ENCODE measurements around the gene SPP2.

SPP2 gene

DNA sequence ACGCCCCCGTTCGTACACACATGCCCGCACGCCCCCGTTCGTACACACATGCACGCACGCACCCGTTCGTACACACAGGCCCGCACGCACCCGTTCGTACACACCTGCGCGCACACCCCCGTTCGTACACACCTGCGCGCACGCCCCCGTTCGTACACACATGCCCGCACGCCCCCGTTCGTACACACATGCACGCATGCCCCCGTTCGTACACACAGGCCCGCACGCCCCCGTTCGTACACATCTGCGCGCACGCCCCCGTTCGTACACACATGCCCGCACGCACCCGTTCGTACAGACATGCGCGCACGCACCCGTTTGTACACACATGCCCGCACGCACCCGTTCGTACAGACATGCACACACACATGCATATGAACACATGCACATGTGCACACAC lies 45.7 kb downstream of the SPP2 start:
- DNase-seq = no peak

GRCh38 chr2:234098681-234099080 lies 48.2 kb downstream of the SPP2 start:
- no peak for DNase-seq

DNA sequence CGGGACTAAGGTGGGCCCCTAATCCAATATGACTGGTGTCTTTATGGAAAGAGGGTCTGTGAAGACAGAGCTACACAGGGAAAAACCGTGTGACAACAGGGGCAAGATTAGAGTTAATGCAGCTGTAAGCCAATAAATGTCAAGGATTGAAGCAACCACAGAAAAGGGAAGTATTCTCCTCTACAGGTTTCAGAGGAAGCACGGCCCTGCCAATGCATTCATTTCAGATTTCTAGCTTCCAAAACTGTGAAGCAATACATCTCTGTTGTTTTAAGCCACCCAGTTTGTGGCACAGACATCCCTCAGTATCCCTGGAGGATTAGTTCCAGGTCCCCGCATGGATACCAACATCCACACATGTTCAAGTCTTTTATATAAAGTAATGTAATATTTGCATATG lies 48.8 kb downstream of the SPP2 start:
- DNase-seq = no peak

- DNase-seq = no peak
Observed at GRCh38 chr2:234100686-234101085, 50.2 kb downstream of the SPP2 start.

DNA sequence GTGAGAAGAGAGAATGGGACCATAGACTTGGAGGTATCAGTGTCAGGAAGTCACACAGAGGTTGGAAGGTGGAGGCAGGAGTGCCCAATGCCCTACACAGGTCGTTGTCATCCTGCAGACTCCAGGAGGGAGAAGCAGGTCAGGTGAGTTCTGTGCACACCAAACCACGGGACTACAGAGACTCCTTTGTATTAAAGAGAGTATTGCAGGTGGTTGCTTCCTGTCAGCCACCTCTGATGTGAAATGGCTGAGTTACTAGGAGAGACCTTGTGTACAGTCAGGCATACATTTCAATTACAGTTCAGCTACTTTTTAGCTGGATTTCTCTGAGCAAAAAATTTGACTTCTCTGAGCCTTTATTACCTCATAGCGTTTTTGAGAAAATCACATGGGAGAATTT lies 51.6 kb downstream of the SPP2 start:
- DNase-seq = no peak

GRCh38 chr2:234107861-234108260 lies 57.4 kb downstream of the SPP2 start:
- no peak for DNase-seq

- DNase-seq = no peak
Observed at GRCh38 chr2:234109321-234109720, 58.8 kb downstream of the SPP2 start.

DNA sequence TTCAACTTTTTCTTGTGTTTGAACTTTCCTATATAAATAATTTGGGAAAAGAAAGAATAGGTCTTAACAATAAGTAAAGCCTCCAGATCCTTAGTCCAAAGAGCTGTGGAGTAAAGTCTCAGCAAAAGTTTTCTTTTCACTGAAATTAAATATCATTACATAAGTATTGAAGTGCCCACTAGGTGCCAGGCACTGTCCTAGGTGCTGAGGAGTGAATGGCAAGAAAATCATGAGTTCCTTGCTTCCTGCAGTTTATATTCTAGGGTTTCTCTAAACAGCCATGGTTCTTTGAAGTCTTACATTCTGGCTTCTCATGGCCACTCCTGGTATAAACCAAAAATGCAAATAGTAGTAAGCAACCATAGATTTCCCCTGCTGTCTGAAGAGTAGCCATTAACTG lies 59.7 kb downstream of the SPP2 start:
- no peak for DNase-seq

DNA sequence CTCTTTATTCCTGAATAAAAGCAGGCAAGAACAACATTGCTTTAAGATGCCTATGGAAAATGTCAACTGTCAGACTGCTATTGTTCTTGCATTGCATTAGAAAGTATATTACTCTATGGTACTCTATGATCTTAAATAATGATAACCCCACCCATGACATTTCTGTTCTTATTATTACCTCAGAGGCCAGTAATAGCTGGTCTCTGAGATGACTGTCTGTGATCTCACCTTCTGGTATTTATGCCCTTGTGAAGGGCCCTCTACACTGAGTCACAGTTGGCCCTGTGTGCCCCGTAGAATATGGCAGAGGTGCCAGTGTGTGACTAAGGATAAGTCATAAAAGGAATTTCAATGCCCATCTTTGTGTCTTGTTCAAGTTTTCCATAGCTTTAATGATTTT lies 61.0 kb downstream of the SPP2 start:
- DNase-seq = no peak

- no peak for DNase-seq
Observed at GRCh38 chr2:234116010-234116409, 65.5 kb downstream of the SPP2 start.

- no peak for DNase-seq
Observed at GRCh38 chr2:234121999-234122398, 71.5 kb downstream of the SPP2 start.

- DNase-seq = no peak
Observed at GRCh38 chr2:234125451-234126145, 75.1 kb downstream of the SPP2 start.

- DNase-seq = no peak
Observed at GRCh38 chr2:234126146-234126470, 75.6 kb downstream of the SPP2 start.

Data from NCI-H2081 treated with DMSO at 0.1 percent for 48 hours (cell line).